HG02763 (cell line): ENCODE results near the gene NXPH1.

Experiments
- ATAC-seq: cut with Tn5 transposase; IDR thresholded peaks from one replicate; pipeline ENCODE4 v1.9.1; 2021; ENCODE audit warnings: mild to moderate bottlenecking, moderate library complexity; ENCODE audit not compliant: unreplicated experiment

NXPH1 gene

GRCh38 chr7:8433477-8434289, at the start of gene NXPH1:
NXPH1 (plus strand) TSS chr7:8433609.
- no peak for ATAC-seq

GRCh38 chr7:8384901-8385300, 48.5 kb upstream of the NXPH1 start:
- ATAC-seq: peak; percentile 30

GRCh38 chr7:8386926-8387550, 46.4 kb upstream of the NXPH1 start:
- ATAC-seq: peak; percentile 67

- ATAC-seq: peak; percentile 55
These were observed 45.7 kb upstream of the NXPH1 start for GRCh38 chr7:8387551-8388256.

- ATAC-seq: no peak
These were observed 45.2 kb upstream of the NXPH1 start for GRCh38 chr7:8388257-8388625.

- ATAC-seq: no peak
These were observed 43.7 kb upstream of the NXPH1 start for GRCh38 chr7:8389593-8390261.

- no peak for ATAC-seq
These were observed 43.2 kb upstream of the NXPH1 start for GRCh38 chr7:8390262-8390626.

GRCh38 chr7:8391353-8392062, 41.9 kb upstream of the NXPH1 start:
- ATAC-seq: peak; percentile 41

GRCh38 chr7:8396294-8396693, 37.1 kb upstream of the NXPH1 start:
- ATAC-seq: no peak

GRCh38 chr7:8408871-8409270, 24.5 kb upstream of the NXPH1 start:
- ATAC-seq: no peak

GRCh38 chr7:8411103-8411502, 22.3 kb upstream of the NXPH1 start:
- no peak for ATAC-seq

GRCh38 chr7:8413600-8413999, 19.8 kb upstream of the NXPH1 start:
- ATAC-seq: no peak

GRCh38 chr7:8418629-8419245, 14.7 kb upstream of the NXPH1 start:
- peak; percentile 61 for ATAC-seq

- ATAC-seq: no peak
These were observed 11.2 kb upstream of the NXPH1 start for GRCh38 chr7:8422177-8422576.

GRCh38 chr7:8423057-8423456, 10.4 kb upstream of the NXPH1 start:
- no peak for ATAC-seq

- ATAC-seq: no peak
These were observed 8.2 kb upstream of the NXPH1 start for GRCh38 chr7:8425223-8425622.

- ATAC-seq: no peak
These were observed 2.8 kb upstream of the NXPH1 start for GRCh38 chr7:8430643-8431042.

GRCh38 chr7:8434290-8435002, 1.0 kb downstream of the NXPH1 start:
- no peak for ATAC-seq

- no peak for ATAC-seq
These were observed 1.7 kb downstream of the NXPH1 start for GRCh38 chr7:8435095-8435494.
